ENCODE results near the gene SDCCAG8.
A peak's percentile ranks its signal among the peaks of the same experiment; 100 is the strongest.

The SDCCAG8 gene

GRCh38 chr1:243247901-243248300, 7.9 kb upstream of the SDCCAG8 start:
- TF ChIP-seq, protein P1, sequence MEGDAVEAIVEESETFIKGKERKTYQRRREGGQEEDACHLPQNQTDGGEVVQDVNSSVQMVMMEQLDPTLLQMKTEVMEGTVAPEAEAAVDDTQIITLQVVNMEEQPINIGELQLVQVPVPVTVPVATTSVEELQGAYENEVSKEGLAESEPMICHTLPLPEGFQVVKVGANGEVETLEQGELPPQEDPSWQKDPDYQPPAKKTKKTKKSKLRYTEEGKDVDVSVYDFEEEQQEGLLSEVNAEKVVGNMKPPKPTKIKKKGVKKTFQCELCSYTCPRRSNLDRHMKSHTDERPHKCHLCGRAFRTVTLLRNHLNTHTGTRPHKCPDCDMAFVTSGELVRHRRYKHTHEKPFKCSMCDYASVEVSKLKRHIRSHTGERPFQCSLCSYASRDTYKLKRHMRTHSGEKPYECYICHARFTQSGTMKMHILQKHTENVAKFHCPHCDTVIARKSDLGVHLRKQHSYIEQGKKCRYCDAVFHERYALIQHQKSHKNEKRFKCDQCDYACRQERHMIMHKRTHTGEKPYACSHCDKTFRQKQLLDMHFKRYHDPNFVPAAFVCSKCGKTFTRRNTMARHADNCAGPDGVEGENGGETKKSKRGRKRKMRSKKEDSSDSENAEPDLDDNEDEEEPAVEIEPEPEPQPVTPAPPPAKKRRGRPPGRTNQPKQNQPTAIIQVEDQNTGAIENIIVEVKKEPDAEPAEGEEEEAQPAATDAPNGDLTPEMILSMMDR (IDR thresholded peaks at IDR 0.05; ENCODE audit: low read depth, low read length) = no peak

DNA sequence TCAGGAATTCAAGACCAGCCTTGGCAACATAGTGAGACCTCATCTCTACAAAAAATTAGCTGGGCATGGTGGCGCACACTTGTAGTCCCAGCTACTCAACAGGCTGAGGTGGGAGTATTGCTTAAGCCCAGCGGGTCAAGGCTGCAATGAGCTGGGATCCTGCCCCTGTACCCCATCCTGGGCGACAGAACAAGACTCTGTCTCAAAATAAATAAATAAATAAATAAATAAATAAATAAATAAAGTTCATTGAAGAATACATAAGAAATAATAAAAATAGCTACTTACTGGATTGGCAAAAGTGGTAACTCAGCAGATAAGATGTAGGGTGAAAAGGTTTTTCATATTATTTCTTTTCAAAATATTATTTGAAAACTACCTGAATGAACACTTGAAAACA, 6.6 kb upstream of the SDCCAG8 start:
- H3K4me3 ChIP-seq (ENCODE audit: low read depth, low read length) = no peak overlapping the region
- TF ChIP-seq, protein P1 (IDR thresholded peaks at IDR 0.05; ENCODE audit: low read depth, low read length) = no peak

More at GRCh38 chr1:243247901-243248300, 7.9 kb upstream of the SDCCAG8 start:
- H3K4me3 ChIP-seq (ENCODE audit: low read depth, low read length) = no peak overlapping the region

DNA sequence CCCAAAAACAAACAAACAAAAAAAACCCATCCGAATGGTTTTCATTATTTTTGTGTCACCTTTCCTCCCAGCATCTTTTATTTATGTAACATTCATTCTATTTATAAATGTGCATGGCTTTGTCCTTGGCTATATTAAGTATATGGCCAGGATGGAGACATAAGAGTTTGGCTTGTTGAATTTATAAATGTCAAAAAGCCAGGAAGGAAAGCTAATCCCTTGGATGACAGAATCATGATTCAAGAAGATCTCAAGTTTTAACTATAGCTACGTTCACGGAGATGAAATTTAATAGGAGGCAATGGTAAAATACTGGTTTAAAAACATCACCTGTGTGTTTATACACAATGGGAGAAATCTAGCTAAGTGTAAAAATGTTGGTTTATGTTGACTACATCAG, 5.7 kb upstream of the SDCCAG8 start:
- no peak overlapping the region for H3K4me3 ChIP-seq (ENCODE audit: low read depth, low read length)
- TF ChIP-seq, protein P1 (IDR thresholded peaks at IDR 0.05; ENCODE audit: low read depth, low read length) = no peak

DNA sequence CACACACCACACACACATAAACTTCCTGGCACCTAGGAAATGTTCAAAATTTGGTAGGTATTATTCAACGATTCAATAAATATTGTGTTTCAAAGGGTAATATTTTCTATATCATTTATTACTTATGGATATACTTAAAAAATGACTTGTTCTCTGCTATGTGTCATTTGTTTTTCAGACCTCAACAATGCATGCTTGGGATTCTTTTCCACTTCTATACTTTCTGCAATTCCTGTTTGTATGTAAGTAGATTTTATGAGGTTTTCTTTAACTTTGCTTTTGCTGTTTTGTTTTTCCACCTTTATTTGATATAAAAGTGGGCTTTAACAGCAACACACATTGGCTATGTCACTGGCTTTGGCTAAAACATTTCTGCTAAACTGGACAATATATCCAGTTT, 4.3 kb upstream of the SDCCAG8 start:
- peak overlapping the region; percentile 32; the same call in 1 of the 2 replicates for H3K4me3 ChIP-seq (ENCODE audit: low read depth, low read length)
- TF ChIP-seq, protein P1 (IDR thresholded peaks at IDR 0.05; ENCODE audit: low read depth, low read length) = no peak

DNA sequence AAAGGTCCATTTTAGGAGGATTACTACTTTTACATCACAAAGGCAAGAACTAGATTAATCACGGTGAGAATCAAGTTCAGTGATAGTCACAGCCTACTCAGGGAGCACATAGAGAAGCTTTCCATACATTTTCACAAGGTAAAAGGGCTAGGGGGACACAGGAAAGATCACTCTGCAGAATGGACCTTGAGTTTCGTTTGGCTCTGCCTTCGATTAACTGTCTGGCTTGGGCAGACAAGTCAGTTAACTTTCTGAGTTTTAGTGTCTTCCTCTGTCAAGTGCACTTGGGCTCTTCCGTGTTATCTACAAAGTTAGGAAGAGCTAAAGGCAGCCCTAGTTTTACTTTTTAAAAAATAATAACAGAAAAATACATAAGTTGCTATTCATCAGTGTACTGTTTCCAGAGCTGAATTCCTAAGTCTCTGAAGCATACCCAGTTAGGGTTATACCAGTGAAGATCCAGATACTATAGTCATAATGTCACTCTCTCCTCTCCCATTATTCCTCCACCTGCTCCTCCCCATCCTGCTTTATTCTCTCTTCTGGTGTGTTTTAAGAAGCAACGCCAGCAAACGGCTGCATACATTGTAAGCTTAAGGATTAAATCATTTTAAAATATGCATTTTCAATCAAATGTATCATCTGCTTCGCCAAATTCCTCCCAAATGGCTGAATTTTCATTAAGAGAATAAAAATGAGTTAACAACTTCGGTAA, 2.5 kb upstream of the SDCCAG8 start:
- peak overlapping the region; percentile 81 for H3K4me3 ChIP-seq (ENCODE audit: low read depth, low read length)
- TF ChIP-seq, protein P1 (IDR thresholded peaks at IDR 0.05; ENCODE audit: low read depth, low read length) = no peak

DNA sequence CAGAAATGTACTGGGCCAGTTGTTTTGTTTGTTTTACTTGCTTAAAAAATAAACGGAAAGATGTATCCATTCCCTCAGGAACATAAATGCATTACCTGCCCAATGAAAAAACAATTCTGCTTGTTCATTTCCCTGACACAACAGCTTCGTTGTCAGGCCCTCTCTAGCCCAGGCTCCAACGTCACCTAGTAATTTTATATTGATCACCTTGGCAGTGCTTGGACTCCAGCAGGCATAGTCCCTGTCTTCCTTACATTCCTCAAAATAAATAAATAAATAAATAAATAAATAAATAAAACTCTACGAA, 2.0 kb upstream of the SDCCAG8 start:
- peak overlapping the region; percentile 81 for H3K4me3 ChIP-seq (ENCODE audit: low read depth, low read length)
- TF ChIP-seq, protein P1 (IDR thresholded peaks at IDR 0.05; ENCODE audit: low read depth, low read length) = no peak

DNA sequence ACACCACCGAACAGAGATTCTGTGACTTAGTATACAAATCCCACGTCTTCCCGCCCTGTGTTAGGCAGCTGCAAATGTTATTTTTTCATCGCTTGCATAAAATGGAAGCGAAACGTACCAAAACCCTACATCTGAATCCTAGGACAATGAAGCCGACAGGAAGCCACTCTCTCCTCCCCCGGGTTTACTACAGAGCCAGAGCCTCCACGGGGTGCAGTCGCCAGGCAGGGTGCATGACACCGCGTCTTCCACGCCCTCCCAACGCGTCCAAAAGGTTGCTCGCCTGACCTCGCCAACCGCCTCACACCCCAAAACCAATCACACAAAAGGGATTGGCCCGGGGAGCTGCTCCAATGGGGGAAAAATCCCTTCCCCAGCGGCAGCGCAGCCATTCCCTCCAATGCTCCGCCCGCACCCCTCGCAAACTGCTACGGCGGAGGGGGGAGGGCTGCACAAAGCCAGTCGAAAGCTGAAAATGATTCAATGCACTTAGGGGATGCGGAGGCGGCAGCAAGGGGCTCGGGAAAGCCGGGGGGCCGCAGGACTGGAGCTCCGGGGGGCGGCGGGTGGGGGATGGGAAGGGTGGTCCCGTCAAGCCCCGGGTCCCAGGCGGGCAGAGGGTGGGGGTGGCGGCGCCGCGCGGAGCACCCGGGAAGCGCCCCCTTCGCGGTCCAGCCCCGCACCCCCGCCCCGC, 1.5 kb upstream of the SDCCAG8 start:
- TF ChIP-seq, protein P1 (IDR thresholded peaks at IDR 0.05; ENCODE audit: low read depth, low read length) = no peak
- H3K4me3 ChIP-seq (ENCODE audit: low read depth, low read length) = peak overlapping the region; percentile 81
